Measurements from ENCODE around the gene PRTN3.
"Not testable (repeated sequence)": the region's sequence is repeated elsewhere in the genome, so short reads cannot be mapped to it uniquely, and the experiment has no call there.

Gene PRTN3

DNA sequence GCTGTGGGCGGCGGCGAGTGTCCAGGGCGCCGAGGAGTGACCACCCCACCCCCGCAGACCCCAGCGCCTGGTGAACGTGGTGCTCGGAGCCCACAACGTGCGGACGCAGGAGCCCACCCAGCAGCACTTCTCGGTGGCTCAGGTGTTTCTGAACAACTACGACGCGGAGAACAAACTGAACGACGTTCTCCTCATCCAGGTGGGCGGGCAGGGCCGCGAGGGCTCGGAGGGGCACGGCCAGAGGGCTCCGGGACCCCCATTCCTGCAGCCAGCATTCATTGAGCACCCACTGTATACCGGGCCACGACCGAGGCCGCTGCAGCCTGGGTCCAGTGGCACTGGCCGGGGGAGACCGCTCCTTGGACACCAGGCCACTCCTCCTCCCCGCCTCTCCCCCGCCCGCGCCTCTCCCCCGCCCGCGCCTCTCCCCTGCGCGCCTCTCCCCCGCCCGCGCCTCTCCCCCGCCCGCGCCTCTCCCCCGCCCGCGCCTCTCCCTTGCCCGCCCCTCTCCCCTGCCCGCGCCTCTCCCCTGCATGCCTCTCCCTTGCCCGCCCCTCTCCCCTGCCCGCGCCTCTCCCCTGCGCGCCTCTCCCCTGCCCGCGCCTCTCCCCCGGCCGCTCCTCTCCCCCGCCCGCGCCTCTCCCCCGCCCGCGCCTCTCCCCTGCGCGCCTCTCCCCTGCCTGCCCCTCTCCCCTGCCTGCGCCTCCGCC, 3.2 kb downstream of the PRTN3 start:
- peak in 1 of 56 donors; percentile 52 for DNase-seq

DNA sequence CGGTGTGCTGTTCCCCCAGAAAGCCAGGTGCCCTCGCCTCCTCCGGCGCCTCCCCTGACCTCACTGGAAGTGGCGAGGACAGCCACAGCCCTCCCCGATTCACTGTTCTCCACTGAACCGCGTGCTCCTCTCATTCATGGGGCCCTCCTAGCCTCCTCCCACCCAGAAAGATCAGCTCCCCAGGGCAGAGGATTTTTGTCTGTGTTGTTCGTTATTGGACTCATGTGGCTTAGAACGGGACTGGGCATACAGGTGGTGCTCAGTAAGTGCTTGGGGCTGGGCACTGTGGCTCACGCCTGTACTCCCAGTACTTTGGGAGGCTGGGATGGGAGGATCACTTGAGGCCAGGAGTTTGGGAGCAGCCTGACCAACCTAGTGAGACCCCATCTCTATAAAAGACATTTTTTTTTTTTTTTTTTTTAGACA, 3.8 kb downstream of the PRTN3 start:
- DNase-seq, result no peak

DNA sequence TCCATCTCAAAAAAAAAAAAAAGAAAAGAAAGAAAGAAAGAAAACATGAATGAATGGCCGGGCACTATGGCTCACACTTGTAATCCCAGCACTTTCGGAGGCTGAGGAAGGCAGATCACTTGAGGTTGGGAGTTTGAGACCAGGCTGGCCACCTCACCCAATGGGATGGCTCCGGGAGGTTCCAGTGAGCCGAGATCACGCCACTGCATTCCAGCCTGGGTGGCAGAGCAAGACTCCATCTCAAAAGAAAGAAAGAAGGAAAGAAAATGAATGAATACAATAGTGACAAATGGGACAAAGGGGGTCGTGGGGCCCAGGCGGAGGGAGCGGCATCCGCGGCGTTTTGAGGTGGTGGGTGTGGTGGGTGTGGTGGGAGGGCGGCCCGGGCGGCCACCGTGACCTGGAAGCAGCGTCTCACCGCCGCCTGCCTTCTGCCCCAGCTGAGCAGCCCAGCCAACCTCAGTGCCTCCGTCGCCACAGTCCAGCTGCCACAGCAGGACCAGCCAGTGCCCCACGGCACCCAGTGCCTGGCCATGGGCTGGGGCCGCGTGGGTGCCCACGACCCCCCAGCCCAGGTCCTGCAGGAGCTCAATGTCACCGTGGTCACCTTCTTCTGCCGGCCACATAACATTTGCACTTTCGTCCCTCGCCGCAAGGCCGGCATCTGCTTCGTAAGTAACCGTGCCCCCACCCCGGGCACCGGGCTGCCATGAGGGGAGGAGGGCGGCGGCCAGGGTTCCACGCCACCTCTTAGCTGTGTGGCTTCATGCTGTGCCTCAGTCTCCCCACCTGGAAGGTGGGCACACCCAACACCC, 5.1 kb downstream of the PRTN3 start:
- no peak for DNase-seq

DNA sequence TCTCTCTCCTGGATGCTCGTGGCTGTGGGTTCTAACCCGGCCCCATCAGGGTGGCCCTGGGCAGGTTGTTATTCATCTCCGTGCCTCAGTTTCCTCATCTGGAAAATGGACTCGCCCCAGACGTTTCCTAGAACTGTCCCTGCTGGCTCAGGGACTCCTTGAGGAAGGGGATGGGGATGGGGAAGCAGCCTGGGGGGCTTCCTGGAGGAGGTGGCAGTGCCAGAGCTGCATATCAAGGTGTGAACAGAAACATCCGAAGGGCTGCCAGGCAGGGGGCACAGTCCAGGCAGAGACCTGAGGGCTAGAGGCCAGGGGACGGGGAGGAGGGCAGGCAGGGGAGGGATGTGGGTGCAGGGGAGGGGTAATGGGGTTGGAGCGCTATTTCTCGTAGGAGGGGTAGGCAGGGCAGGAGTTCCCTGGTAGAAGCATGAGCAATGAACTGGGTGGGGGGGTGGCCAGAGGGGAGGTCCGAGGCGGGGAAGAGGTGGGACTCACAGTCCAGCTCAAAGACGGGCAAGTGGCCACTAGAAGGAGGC, 7.7 kb downstream of the PRTN3 start:
- no peak for DNase-seq

DNA sequence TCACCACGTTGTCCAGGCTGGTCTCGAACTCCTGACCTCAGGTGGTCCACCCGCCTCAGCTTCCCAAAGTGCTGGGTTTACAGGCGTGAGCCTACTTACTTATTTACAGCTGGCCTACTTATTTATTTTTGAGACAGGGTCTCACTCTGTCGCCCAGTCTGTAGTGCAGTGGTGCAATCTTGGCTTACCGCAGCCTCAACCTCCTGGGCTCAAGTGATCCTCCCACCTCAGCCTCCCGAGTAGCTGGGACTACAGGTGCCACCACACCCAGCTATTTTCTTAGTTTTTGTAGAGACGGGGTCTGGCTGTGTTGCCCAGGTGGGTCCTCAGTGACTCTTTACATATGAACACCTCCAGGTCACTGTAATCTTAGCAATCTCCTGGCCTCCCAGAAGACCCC, 8.4 kb downstream of the PRTN3 start:
- not testable (repeated sequence) for DNase-seq

DNA sequence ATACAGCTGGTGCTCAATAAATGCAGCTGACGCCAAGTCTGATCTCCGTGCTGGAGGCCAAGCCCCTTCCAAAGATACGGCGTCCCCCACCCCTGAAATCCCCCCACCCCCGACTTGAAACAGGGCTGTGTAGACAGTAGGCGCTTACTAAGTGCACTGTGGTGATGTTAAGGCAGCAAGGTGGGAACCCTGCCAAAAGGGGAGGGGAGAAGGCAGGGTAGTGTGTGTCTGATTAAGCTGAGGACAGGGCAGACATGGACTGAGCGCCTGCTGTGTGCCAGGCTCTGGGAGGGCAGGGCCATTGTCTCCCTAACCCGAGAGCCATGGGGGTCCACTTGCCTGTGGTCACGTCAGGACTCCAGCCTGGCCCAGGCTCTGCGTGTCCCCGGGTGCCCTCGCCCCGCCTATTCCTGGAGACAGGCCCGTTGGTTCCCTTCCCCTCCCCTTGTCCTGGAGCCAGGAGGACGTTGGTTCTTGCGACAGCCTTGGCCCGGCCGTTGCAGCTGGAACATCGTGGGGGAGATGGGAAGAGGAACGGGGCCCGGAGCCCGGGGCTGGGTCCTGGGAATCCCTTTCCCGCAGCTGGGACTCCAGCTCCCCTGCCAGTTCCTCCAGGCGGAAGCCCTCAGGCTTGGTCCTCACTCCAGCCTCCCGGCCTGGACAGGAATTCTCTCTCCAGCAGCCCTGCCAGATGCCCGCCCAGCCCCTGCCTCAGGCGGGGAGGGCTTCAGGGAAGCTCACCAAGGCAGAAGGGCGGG, 9.6 kb downstream of the PRTN3 start:
- peak in 17 of 56 donors; percentile 6 to 65 (median 28) for DNase-seq

DNA sequence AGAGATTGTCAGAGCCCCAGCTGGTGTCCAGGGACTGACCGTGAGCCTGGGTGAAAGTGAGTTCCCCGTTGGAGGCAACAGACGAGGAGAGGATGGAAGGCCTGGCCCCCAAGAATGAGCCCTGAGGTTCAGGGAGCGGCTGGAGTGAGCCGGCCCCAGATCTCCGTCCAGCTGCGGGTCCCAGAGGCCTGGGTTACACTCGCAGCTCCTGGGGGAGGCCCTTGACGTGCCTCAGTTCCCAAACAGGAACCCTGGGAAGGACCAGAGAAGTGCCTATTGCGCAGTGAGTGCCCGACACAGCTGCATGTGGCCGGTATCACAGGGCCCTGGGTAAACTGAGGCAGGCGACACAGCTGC, 10.2 kb downstream of the PRTN3 start:
- DNase-seq, result no peak

DNA sequence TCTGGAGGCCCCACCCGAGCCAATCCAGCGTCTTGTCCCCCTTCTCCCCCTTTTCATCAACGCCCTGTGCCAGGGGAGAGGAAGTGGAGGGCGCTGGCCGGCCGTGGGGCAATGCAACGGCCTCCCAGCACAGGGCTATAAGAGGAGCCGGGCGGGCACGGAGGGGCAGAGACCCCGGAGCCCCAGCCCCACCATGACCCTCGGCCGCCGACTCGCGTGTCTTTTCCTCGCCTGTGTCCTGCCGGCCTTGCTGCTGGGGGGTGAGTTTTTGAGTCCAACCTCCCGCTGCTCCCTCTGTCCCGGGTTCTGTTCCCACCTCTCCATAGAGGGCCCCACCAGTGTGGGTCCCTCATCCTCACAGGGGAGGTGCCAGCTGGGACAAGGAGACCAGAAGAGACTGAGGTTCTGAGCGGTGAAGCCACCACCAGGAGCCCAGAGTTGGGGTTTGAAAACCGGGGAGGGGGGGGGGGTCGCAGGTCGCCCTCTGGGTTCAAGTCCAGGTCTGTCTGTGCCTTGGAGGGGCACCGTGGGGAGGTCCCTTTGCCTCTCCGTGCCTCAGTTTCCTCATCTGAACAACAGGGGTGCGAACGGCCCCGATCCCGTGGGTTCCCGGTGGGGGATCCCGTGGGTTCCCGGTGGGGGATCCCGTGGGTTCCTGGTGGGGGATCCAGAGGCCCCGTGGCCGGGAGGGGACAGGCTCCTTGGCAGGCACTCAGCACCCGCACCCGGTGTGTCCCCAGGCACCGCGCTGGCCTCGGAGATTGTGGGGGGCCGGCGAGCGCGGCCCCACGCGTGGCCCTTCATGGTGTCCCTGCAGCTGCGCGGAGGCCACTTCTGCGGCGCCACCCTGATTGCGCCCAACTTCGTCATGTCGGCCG, 11.6 kb downstream of the PRTN3 start, which contains the start of gene ELANE:
Gene ELANE (plus strand): TSS at position 168 of the 878 bp plus-strand sequence. CDS start 26 bp downstream, at position 194.
- DNase-seq, result no peak

DNA sequence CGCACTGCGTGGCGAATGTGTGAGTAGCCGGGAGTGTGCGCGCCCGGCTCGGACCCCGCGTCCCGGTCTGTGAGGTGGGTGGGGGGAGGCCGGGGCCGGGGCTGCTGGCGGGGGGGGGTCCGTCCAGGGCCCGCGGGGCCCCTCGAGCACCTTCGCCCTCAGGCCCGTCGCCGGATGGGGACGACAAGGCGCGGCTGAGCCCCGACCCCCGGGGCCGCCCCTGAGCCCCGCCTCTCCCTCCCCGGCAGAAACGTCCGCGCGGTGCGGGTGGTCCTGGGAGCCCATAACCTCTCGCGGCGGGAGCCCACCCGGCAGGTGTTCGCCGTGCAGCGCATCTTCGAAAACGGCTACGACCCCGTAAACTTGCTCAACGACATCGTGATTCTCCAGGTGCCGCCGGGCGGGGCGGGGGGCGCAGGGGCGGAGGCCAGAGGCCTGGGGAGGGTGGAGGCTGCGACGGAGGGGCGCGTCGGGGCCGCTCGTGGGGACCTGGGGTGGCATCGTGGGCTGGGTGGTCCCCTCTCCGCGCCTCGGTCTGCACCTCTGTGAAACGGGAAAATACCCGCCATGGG, 12.3 kb downstream of the PRTN3 start:
- DNase-seq, result no peak

DNA sequence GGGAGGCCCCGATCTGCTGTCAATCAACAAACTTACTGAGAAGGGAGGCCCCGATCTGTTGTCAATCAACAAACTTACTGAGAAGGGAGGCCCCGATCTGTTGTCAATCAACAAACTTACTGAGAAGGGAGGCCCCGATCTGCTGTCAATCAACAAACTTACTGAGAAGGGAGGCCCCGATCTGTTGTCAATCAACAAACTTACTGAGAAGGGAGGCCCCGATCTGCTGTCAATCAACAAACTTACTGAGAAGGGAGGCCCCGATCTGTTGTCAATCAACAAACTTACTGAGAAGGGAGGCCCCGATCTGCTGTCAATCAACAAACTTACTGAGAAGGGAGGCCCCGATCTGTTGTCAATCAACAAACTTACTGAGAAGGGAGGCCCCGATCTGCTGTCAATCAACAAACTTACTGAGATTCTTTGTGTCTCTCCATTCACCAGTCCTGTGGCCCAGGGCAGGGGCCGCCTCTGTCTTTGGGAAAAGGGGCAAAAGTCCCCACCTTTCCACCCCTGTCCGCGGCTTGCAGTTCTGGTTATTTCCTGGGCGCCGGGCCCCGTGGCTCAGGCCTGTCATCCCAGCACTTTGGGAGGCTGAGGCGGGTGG, 12.9 kb downstream of the PRTN3 start:
- not testable (repeated sequence) for DNase-seq

DNA sequence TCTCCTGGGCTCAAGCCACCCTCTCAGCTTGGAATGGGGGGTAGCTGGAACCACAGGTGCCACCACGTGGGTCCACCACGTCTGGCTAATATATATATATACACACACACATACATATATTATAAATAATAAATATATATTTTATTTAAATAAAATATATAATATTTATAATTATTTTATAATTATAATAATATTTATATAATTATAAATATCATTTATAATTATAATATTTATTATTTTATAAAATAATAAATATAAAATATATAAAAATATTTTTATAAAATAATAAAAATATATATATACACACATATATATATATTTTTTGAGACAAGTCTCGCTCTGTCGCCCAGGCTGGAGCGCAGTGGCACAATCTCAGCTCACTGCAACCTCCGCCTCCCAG, 13.8 kb downstream of the PRTN3 start:
- no peak for DNase-seq

DNA sequence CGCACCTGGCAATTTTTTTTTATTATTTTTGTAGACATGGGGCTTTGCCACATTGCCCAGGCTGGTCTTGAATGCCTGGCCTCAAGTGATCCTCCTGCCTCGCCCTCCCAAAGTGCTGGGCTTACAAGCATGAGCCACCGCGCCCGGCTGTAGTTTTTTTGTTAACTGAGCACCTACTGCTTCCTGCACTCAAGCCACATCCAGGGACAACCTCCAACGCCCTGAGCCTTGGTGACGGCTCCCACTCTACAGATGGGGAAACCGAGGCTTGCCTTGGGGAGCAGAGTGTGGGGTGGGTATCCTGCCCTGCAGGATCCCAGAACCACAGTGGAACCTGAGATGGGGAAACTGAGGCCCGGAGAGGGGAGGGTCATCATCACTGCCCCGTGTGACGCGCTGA, 14.3 kb downstream of the PRTN3 start:
- DNase-seq, result no peak

DNA sequence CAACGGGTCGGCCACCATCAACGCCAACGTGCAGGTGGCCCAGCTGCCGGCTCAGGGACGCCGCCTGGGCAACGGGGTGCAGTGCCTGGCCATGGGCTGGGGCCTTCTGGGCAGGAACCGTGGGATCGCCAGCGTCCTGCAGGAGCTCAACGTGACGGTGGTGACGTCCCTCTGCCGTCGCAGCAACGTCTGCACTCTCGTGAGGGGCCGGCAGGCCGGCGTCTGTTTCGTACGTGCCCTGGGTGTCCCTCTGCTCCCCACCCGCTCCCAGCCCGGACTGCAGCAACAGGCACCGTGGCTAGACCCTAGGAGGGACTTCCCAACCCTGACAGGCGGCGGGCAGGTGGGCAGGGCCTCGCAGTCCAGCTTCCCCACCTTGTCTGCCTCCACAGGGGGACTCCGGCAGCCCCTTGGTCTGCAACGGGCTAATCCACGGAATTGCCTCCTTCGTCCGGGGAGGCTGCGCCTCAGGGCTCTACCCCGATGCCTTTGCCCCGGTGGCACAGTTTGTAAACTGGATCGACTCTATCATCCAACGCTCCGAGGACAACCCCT, 14.8 kb downstream of the PRTN3 start:
- no peak for DNase-seq

DNA sequence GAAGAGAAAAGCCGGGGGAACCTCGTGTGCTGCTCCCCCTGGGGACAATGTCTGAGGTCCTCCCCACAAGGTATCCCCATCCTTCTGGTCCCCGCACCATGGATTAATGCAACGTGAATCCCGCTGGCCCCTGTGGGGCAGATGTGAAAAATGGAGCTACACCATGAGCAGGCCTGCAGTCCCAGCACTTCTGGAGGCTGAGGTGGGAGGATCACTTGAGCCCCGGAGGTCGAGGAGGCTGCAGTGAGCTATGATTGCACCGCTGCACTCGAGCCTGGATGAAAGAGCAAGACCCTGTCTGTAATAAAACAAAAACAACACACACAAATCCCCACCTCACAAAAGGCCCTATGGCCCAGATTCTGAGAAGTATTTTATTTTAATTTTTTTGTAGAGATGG, 17.5 kb downstream of the PRTN3 start:
- no peak for DNase-seq

DNA sequence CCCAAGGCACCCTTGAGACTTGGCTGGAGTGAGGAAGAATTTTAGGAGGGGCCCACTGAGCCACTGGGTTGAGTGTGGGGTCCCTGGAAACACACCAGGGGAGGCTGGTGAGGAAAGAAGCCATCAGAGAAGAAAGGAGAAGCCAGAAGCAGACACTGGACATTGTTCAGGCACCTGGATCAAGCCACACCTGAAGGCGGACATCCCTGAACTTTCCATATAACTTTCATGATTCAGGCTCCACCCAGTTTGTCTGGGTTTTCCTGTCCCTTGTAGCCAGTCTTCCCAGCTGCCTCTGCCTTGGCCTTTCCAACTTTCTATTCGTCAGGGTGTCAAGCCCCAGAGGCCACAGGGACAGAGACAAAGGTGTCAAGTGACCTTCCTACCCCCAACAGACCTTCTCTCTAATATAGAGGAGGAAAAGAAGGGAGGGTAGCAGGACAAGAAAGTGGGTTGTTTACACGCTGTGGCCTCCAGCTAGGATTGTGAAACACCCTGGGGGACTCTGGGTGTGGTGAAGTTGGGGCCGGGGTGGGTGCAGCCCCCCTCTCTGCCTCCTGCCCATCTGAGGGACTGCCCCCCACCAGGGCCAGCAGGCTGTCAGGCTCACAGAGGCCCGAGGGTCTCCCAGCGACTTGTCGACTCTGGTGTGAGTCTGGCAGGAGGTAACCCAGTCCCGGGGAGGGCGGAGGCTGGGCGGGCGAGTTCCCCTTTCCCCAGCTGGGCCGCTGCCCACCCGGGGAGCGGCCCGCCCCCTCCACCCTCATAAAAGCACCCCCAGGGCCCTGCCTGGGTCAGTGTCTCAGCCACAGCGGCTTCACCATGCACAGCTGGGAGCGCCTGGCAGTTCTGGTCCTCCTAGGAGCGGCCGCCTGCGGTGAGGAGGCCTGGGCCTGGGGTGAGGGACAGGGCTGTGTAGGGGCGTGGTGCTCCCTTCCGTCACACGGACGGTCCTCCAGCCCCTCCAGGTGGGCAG, 18.4 kb downstream of the PRTN3 start, which contains the start of gene CFD:
Gene CFD (plus strand): TSS at position 797 of the 976 bp plus-strand sequence. CDS start 26 bp downstream, at position 823.
- DNase-seq, result peak in 4 of 56 donors; percentile 5 to 34 (median 25)

DNA sequence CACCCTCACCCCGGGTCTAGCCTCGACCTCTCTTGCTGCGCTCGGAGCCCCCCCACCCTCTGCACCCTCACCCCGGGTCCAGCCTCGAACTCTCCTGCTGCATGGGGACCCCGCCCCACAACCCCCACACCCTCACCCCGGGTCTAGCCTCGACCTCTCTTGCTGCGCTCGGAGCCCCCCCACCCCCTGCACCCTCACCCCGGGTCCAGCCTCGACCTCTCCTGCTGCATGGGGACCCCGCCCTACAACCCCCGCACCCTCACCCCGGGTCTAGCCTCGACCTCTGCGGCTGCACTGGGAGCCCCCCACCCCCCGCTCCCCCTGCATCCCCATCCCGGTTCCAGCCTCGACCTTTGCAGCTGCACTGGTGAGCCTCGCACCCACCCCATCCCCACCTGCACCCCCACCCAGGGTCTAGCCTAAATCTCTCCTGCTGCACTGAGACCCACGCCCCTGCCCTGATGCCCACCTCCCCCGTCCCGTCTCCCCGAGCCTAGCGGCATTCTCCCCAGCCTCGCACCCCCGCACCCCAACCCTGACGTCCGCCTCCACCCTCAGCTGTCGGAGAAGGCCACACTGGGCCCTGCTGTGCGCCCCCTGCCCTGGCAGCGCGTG, 20.4 kb downstream of the PRTN3 start:
- no peak for DNase-seq

DNA sequence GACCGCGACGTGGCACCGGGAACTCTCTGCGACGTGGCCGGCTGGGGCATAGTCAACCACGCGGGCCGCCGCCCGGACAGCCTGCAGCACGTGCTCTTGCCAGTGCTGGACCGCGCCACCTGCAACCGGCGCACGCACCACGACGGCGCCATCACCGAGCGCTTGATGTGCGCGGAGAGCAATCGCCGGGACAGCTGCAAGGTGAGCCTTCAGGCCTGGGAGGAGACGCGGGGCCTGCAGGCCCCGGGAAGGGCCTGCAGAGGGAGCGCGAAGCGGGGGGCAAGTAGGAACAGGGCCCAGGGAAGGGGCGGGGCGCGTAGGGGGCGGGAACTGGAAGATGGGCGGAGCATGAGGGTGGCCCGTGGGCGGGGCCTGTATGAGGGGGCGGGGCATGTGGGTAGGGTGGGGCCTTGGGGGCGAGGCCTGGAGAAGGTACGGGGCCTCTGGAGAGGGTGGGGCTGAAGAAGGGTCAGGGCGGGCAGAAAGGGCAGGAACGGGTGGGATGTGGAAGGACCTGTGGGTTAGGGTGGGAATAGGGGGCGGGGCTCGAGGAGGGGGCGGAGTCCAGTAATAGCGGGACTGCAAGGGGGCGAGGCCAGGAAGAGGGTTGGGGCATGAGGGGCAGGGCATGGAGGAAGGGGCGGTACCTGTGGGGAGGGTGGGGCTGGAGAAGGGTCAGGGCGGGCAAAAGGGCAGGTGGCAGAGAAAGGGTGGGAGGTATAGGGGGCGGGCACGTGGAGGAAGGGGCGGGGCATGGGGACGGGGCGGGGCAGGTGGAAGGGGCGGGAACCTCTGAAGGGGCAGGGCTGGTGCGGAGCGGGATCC, 21.2 kb downstream of the PRTN3 start:
- DNase-seq, result peak in 1 of 56 donors; percentile 70

All from amygdala (tissue), 56 donors.